HepG2 (cell line): ENCODE results near the gene DYTN. TPM values are rescaled to one million over a fixed set of nuclear protein-coding genes. Genes with fewer than 3 reads are reported as not detected.
A peak's percentile ranks its signal among the peaks of the same experiment; 100 is the strongest.

ENCODE experiments used
- ELF1 ChIP-seq: sonication (generic); formaldehyde crosslinking; IDR thresholded peaks from 2 replicates; pipeline ENCODE4 v1.4.0; 2020; ENCODE audit warnings: missing genetic modification reagents
- EP300 ChIP-seq, 3 experiments: sonication (generic) in 1 of 3; formaldehyde crosslinking in 1 of 3; IDR thresholded peaks; 2 replicates each; pipeline versions ENCODE4 v1.5.1 to v1.6.1; 2011 to 2020; ENCODE audit warnings: low read depth in 2 of 3, low read length in 2 of 3, borderline replicate concordance in 1 of 3, improper control_type of control experiment in 1 of 3, mild to moderate bottlenecking in 1 of 3, missing genetic modification reagents in 1 of 3, moderate library complexity in 1 of 3
- MTERF4 ChIP-seq: sonication (generic); formaldehyde crosslinking; IDR thresholded peaks from 2 replicates; pipeline ENCODE4 v1.8.0; 2023; ENCODE audit warnings: mild to moderate bottlenecking, missing genetic modification reagents
- NPAS2 ChIP-seq: sonication (generic); formaldehyde crosslinking; IDR thresholded peaks from 2 replicates; pipeline ENCODE4 v1.8.0; 2022; ENCODE audit warnings: mild to moderate bottlenecking, missing genetic modification reagents, borderline replicate concordance
- SAP130 ChIP-seq: IDR thresholded peaks from 2 replicates; pipeline ENCODE4 v1.6.1; 2016; ENCODE audit warnings: low read depth
- SKI ChIP-seq: fragments of 450-650 bp; IDR thresholded peaks from one replicate; pipeline ENCODE4 v1.6.1; 2018; ENCODE audit warnings: mild to moderate bottlenecking; ENCODE audit not compliant: partially characterized antibody
- SMAD9 ChIP-seq: sonication (generic); formaldehyde crosslinking; IDR thresholded peaks from 2 replicates; pipeline ENCODE4 v1.5.1; 2020; ENCODE audit warnings: mild to moderate bottlenecking, missing genetic modification reagents
- SNAPC4 ChIP-seq: sonication (generic); formaldehyde crosslinking; IDR thresholded peaks from 2 replicates; pipeline ENCODE4 v1.4.0; 2020; ENCODE audit warnings: mild to moderate bottlenecking, missing genetic modification reagents
- SNAPC5 ChIP-seq: sonication (generic); formaldehyde crosslinking; IDR thresholded peaks from 2 replicates; pipeline ENCODE4 v1.8.1; 2023; ENCODE audit warnings: mild to moderate bottlenecking, missing genetic modification reagents, borderline replicate concordance
- TAF15 ChIP-seq: fragments of 200-400 bp; formaldehyde crosslinking; IDR thresholded peaks from one replicate; pipeline ENCODE4 v1.6.1; 2018; ENCODE audit warnings: mild to moderate bottlenecking, low read depth, low read length; ENCODE audit not compliant: poor library complexity, severe bottlenecking
- TEAD2 ChIP-seq: sonication (generic); formaldehyde crosslinking; IDR thresholded peaks from 2 replicates; pipeline ENCODE4 v1.9.0; 2021; ENCODE audit warnings: missing genetic modification reagents
- ZNF749 ChIP-seq: sonication (generic); formaldehyde crosslinking; IDR thresholded peaks from 2 replicates; pipeline ENCODE4 v1.8.0; 2022; ENCODE audit warnings: mild to moderate bottlenecking, missing genetic modification reagents, moderate library complexity, borderline replicate concordance
- ZNF792 ChIP-seq: IDR thresholded peaks from 2 replicates; pipeline ENCODE4 v1.6.1; 2016
- ZXDC ChIP-seq: sonication (generic); formaldehyde crosslinking; IDR thresholded peaks from 2 replicates; pipeline ENCODE4 v1.5.0; 2020; ENCODE audit warnings: mild to moderate bottlenecking, missing genetic modification reagents
- polyA plus RNA-seq, 8 experiments: library from polyadenylated mRNA; depleted of rRNA in 3 of 8; stranded (reverse) in 7 of 8; unstranded in 1 of 8; fragments of >200 nt; fragmentation: Illumina TruSeq in 4 of 8; extraction: Trizol in 4 of 8; gene quantifications; 2 replicates each; pipeline versions ENCODE4 v1.2.1 to v1.2.3, GENCODE V29; 2011 to 2016; ENCODE audit warnings: low read depth in 4 of 8, missing spikeins in 1 of 8, mixed read lengths in 1 of 8; ENCODE audit not compliant: insufficient read depth in 1 of 8
- total RNA-seq, 5 experiments: library from RNA; depleted of rRNA; stranded (reverse); fragments of >200 nt; fragmentation: Illumina TruSeq; extraction: Trizol; gene quantifications; 2 replicates each; pipeline ENCODE4 v1.2.3, GENCODE V29; 2016; ENCODE audit warnings: low read depth in 1 of 5
- TF ChIP-seq, protein P1 (sequence below): fragments of 450-650 bp; IDR thresholded peaks from 2 replicates; pipeline ENCODE4 v1.6.1; 2017; ENCODE audit warnings: mild to moderate bottlenecking

The DYTN gene
- total and polyA plus RNA-seq, 2 of the 13 experiments (the other 11 are each of a cell fraction or from before 2014, with no cell fraction given), result not detected

- TF ChIP-seq NPAS2, result no peak
- TF ChIP-seq SMAD9 (CRISPR knock-in tag), result no peak
- peak; percentile 69; the same call in 1 of the 2 replicates for TF ChIP-seq ZNF792 (CRISPR knock-in tag)
- 0 out of 2 replicates have a peak, but pooled peaks have one; percentile 55 for TF ChIP-seq SNAPC4 (CRISPR knock-in tag)
- peak; percentile 98 for TF ChIP-seq SAP130
- no peak for TF ChIP-seq SKI
- TF ChIP-seq TEAD2 (CRISPR knock-in tag), result no peak
- TF ChIP-seq EP300 (IDR thresholded peaks at IDR 0.05; ENCODE audit: low read depth in 2 of 2, low read length in 2 of 2), result 0 out of 4 replicates have a peak, but pooled peaks of 1 of the 2 experiments have one; percentile 15
- TF ChIP-seq EP300 (CRISPR knock-in tag; IDR thresholded peaks at IDR 0.05; ENCODE audit: borderline replicate concordance), result no peak; the same call in 1 of the 2 replicates
- TF ChIP-seq TAF15, result no peak
- TF ChIP-seq, protein P1, sequence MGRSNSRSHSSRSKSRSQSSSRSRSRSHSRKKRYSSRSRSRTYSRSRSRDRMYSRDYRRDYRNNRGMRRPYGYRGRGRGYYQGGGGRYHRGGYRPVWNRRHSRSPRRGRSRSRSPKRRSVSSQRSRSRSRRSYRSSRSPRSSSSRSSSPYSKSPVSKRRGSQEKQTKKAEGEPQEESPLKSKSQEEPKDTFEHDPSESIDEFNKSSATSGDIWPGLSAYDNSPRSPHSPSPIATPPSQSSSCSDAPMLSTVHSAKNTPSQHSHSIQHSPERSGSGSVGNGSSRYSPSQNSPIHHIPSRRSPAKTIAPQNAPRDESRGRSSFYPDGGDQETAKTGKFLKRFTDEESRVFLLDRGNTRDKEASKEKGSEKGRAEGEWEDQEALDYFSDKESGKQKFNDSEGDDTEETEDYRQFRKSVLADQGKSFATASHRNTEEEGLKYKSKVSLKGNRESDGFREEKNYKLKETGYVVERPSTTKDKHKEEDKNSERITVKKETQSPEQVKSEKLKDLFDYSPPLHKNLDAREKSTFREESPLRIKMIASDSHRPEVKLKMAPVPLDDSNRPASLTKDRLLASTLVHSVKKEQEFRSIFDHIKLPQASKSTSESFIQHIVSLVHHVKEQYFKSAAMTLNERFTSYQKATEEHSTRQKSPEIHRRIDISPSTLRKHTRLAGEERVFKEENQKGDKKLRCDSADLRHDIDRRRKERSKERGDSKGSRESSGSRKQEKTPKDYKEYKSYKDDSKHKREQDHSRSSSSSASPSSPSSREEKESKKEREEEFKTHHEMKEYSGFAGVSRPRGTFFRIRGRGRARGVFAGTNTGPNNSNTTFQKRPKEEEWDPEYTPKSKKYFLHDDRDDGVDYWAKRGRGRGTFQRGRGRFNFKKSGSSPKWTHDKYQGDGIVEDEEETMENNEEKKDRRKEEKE, result no peak
- peak; percentile 51; the same call in 1 of the 2 replicates for TF ChIP-seq ZXDC (CRISPR knock-in tag)
- TF ChIP-seq SNAPC5 (CRISPR knock-in tag), result peak; percentile 85; the same call in 1 of the 2 replicates
- no peak; the same call in 1 of the 2 replicates for TF ChIP-seq ZNF749 (CRISPR knock-in tag)
- peak; percentile 64; the same call in 1 of the 2 replicates for TF ChIP-seq MTERF4 (CRISPR knock-in tag)
- TF ChIP-seq ELF1 (CRISPR knock-in tag), result peak; percentile 72
Measured at GRCh38 chr2:206765242-206766056, 47.3 kb upstream of the DYTN start, which contains the start of the genes FASTKD2 and MDH1B (continued).
